GM23248 (cell line): ENCODE results near the gene ZNF587.

Source experiments
- EZH2 ChIP-seq: fragments of 200-600 bp; sonication (generic); IDR thresholded peaks from 2 replicates; pipeline ENCODE4 v1.6.1; 2018; ENCODE audit warnings: antibody characterized with exemption, mild to moderate bottlenecking; ENCODE audit not compliant: insufficient read depth, poor library complexity, severe bottlenecking
- EZH2phosphoT487 ChIP-seq: fragments of 200-600 bp; sonication (generic); IDR thresholded peaks from 2 replicates; pipeline ENCODE4 v1.6.1; 2018; ENCODE audit warnings: antibody characterized with exemption, moderate library complexity, mild to moderate bottlenecking, low read depth; ENCODE audit not compliant: insufficient read depth

DNA sequence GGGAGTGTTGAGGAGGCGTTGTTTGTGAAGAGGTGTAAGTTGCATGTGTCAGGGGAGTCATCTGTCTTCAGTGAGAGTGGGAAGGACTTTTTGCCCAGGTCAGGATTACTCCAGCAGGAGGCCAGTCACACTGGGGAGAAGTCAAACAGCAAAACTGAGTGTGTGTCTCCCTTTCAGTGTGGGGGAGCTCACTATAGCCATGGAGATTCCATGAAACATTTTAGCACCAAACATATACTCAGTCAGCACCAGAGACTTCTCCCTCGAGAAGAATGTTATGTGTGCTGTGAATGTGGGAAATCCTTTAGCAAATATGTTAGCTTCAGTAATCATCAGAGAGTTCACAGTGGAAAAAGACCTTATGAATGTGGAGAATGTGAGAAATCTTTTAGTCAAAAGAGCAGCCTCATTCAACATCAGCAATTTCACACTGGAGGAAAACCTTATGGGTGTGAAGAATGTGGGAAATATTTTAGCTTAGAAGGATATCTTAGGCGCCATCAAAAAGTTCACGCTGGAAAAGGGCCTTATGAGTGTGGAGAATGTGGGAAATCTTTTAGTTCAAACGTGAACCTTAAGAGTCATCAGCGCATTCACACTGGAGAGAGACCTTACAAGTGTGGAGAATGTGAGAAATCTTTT is 8.4 kb upstream of the ZNF587 start:
- no peak for TF ChIP-seq EZH2
- no peak for TF ChIP-seq EZH2phosphoT487
